IMR-90 (cell line): ENCODE results near the gene ONECUT1.

Experiments
- POLR2A ChIP-seq: IDR thresholded peaks from 2 replicates; pipeline ENCODE4 v1.6.1; 2012; ENCODE audit warnings: mild to moderate bottlenecking, low read depth, low read length
- RAD21 ChIP-seq: IDR thresholded peaks from 2 replicates; pipeline ENCODE4 v1.6.1; 2012; ENCODE audit warnings: low read length, improper control_type of control experiment
- RFX5 ChIP-seq: IDR thresholded peaks from 2 replicates; pipeline ENCODE4 v1.8.0; 2012; ENCODE audit warnings: low read depth, mild to moderate bottlenecking, low read length, moderate library complexity
- SMC3 ChIP-seq: fragments of 150-350 bp; IDR thresholded peaks from 2 replicates; pipeline ENCODE4 v1.6.1; 2016; ENCODE audit warnings: low read depth, mild to moderate bottlenecking, antibody characterized with exemption, low read length, moderate library complexity
- TF ChIP-seq, protein P1 (sequence below): conservative IDR thresholded peaks from 2 replicates; pipeline ENCODE4 v1.5.1; 2012; ENCODE audit warnings: mild to moderate bottlenecking, low read depth, low read length, improper control_type of control experiment
- TF ChIP-seq, protein P2 (sequence below): fragments of 150-350 bp; IDR thresholded peaks from 2 replicates; pipeline ENCODE4 v1.6.1; 2017; ENCODE audit warnings: mild to moderate bottlenecking, antibody characterized with exemption, low read length, low read depth

DNA sequence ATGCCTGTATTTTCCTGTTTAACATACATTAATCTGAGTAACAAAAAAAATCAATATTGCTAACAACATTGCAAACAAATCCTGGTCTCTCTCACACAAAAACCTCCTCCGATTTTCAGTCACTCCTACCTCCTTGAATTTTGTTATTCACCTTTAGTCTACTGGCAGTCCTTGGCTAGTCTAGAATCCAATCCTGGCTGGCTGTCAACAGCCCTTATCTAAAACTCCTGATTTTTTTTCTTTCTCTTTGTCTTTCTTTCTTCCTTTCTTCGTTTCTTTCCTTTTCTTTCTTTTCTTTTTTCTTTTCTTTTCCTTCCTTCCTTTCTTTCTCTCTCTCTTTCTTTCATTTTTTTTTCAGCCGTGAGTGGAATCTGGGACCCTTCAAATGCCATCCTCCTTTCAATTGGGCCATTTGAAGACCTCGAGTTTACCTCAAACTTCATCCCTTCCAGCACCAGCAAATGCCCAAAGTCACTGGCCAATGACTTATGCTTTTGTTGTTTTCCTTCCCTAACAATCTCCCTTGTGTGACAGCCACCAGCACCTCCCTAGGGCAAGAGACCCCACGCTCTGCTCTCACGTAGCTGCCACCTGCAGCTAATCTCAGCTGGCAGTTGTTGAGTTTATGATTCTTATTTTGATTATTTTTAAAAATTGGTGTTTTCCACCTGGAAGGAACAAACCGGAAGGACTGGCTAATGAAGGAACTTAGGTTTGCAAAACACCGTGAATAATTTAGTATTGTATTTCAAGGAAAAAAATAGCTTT lies 6.8 kb upstream of the ONECUT1 start:
- TF ChIP-seq, protein P1, sequence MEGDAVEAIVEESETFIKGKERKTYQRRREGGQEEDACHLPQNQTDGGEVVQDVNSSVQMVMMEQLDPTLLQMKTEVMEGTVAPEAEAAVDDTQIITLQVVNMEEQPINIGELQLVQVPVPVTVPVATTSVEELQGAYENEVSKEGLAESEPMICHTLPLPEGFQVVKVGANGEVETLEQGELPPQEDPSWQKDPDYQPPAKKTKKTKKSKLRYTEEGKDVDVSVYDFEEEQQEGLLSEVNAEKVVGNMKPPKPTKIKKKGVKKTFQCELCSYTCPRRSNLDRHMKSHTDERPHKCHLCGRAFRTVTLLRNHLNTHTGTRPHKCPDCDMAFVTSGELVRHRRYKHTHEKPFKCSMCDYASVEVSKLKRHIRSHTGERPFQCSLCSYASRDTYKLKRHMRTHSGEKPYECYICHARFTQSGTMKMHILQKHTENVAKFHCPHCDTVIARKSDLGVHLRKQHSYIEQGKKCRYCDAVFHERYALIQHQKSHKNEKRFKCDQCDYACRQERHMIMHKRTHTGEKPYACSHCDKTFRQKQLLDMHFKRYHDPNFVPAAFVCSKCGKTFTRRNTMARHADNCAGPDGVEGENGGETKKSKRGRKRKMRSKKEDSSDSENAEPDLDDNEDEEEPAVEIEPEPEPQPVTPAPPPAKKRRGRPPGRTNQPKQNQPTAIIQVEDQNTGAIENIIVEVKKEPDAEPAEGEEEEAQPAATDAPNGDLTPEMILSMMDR, result no peak
- TF ChIP-seq RFX5 (no peak), SMC3 (no peak), RAD21 (no peak), POLR2A (no peak)
- TF ChIP-seq, protein P2, sequence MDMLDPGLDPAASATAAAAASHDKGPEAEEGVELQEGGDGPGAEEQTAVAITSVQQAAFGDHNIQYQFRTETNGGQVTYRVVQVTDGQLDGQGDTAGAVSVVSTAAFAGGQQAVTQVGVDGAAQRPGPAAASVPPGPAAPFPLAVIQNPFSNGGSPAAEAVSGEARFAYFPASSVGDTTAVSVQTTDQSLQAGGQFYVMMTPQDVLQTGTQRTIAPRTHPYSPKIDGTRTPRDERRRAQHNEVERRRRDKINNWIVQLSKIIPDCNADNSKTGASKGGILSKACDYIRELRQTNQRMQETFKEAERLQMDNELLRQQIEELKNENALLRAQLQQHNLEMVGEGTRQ, result no peak
